CD14-positive monocyte (primary cell): ENCODE measurements around the gene CDH12. TPM values are rescaled to one million over a fixed set of nuclear protein-coding genes. Genes with fewer than 3 reads are reported as not detected.
"Not testable (repeated sequence)": the region's sequence is repeated elsewhere in the genome, so short reads cannot be mapped to it uniquely, and the experiment has no call there.

Experiments used
- DNase-seq, 3 donors: peaks; one replicate each; pipeline ENCODE4 v3.0.0-alpha.2; 2011 to 2022
- H2AFZ ChIP-seq: 2 replicates; pipeline ENCODE4 v1.6.0; 2012; ENCODE audit warnings: mild to moderate bottlenecking, low read depth, low read length, inconsistent platforms; ENCODE audit not compliant: insufficient read depth, poor library complexity, severe bottlenecking
- H3K27ac ChIP-seq, 2 donors: 1 replicate in 1 of 2; 2 replicates in 1 of 2; pipeline ENCODE4 v1.5.1; 2012 to 2013; ENCODE audit warnings: low read length in 2 of 2, control low read depth in 1 of 2, inconsistent platforms in 1 of 2, low read depth in 1 of 2, mild to moderate bottlenecking in 1 of 2
- H3K27me3 ChIP-seq, 2 donors: one replicate each; pipeline versions ENCODE4 v1.6.0 to v1.6.1; 2011 to 2013; ENCODE audit warnings: low read length in 2 of 2; ENCODE audit not compliant: control insufficient read depth in 2 of 2, insufficient read depth in 2 of 2
- H3K36me3 ChIP-seq, 2 donors: replicated peaks in 1 of 2; 1 replicate in 1 of 2; 2 replicates in 1 of 2; pipeline versions ENCODE4 v1.5.1 to v1.6.1; 2012 to 2013; ENCODE audit warnings: low read length in 2 of 2, control low read depth in 1 of 2, inconsistent platforms in 1 of 2, mild to moderate bottlenecking in 1 of 2; ENCODE audit not compliant: insufficient read depth in 2 of 2, control insufficient read depth in 1 of 2
- H3K4me1 ChIP-seq, 2 donors: 1 replicate in 1 of 2; 2 replicates in 1 of 2; pipeline versions ENCODE4 v1.5.1 to v1.6.1; 2012 to 2013; ENCODE audit warnings: low read length in 2 of 2, control low read depth in 1 of 2, inconsistent platforms in 1 of 2, mild to moderate bottlenecking in 1 of 2, moderate library complexity in 1 of 2; ENCODE audit not compliant: insufficient read depth in 2 of 2, control insufficient read depth in 1 of 2
- H3K4me2 ChIP-seq: replicated peaks from 2 replicates; pipeline ENCODE3; 2012; ENCODE audit warnings: low read length, moderate library complexity, mild to moderate bottlenecking; ENCODE audit not compliant: poor library complexity, severe bottlenecking; ENCODE audit errors: extremely low read depth
- H3K4me3 ChIP-seq, 3 experiments: fragments of 200-600 bp in 1 of 3; sonication (generic) in 1 of 3; replicated peaks in 1 of 3; 1 replicate in 2 of 3; 2 replicates in 1 of 3; pipeline ENCODE4 v1.5.1; 2011 to 2013; ENCODE audit warnings: low read length in 3 of 3, mild to moderate bottlenecking in 3 of 3, control low read depth in 2 of 3, low read depth in 2 of 3, inconsistent platforms in 1 of 3, moderate library complexity in 1 of 3
- H3K79me2 ChIP-seq: 2 replicates; pipeline ENCODE4 v1.6.0; 2012; ENCODE audit warnings: mild to moderate bottlenecking, control low read depth, inconsistent platforms, low read length, moderate library complexity; ENCODE audit not compliant: insufficient read depth
- H3K9ac ChIP-seq: 2 replicates; pipeline ENCODE4 v1.6.0; 2017; ENCODE audit warnings: low read length, mild to moderate bottlenecking; ENCODE audit not compliant: insufficient read depth, poor library complexity, severe bottlenecking
- H3K9me3 ChIP-seq, 2 donors: replicated peaks in 1 of 2; 1 replicate in 1 of 2; 2 replicates in 1 of 2; pipeline versions ENCODE4 v1.5.1 to v1.6.1; 2012 to 2013; ENCODE audit warnings: low read length in 2 of 2, control low read depth in 1 of 2; ENCODE audit not compliant: control insufficient read depth in 1 of 2, insufficient read depth in 1 of 2
- H4K20me1 ChIP-seq: 2 replicates; pipeline ENCODE4 v1.6.0; 2012; ENCODE audit warnings: mild to moderate bottlenecking, low read length, control low read depth, moderate library complexity; ENCODE audit not compliant: insufficient read depth
- H3K27ac Mint-ChIP-seq, 7 donors: one replicate each; pipeline ENCODE4 v1.8.0; 2020; ENCODE audit warnings: mild to moderate bottlenecking in 7 of 7, mixed read lengths in 7 of 7, moderate library complexity in 6 of 7, inconsistent platforms in 2 of 7
- H3K27me3 Mint-ChIP-seq, 3 donors: one replicate each; pipeline ENCODE4 v1.8.0; 2021 to 2022; ENCODE audit warnings: low read depth in 3 of 3, mild to moderate bottlenecking in 3 of 3, mixed read lengths in 3 of 3, moderate library complexity in 3 of 3, inconsistent platforms in 1 of 3
- H3K36me3 Mint-ChIP-seq, 2 donors: one replicate each; pipeline ENCODE4 v1.8.0; 2020; ENCODE audit warnings: mixed read lengths in 2 of 2, inconsistent platforms in 1 of 2, mild to moderate bottlenecking in 1 of 2
- H3K4me1 Mint-ChIP-seq: one replicate; pipeline ENCODE4 v1.8.0; 2020; ENCODE audit warnings: mild to moderate bottlenecking, mixed read lengths
- H3K4me3 Mint-ChIP-seq, 2 donors: one replicate each; pipeline ENCODE4 v1.8.0; 2020; ENCODE audit warnings: mild to moderate bottlenecking in 2 of 2, mixed read lengths in 2 of 2, moderate library complexity in 1 of 2
- H3K9me3 Mint-ChIP-seq, 7 donors: one replicate each; pipeline ENCODE4 v1.8.0; 2020 to 2022; ENCODE audit warnings: mixed read lengths in 7 of 7, mild to moderate bottlenecking in 6 of 7, moderate library complexity in 6 of 7, inconsistent platforms in 2 of 7
- WGBS: methylation state at CpG from one replicate; pipeline ENCODE4 v1.1.5; 2013; ENCODE audit warnings: missing lambda C conversion rate; ENCODE audit not compliant: insufficient coverage; 5-methylcytosine and 5-hydroxymethylcytosine counted together
- intact Hi-C, 2 donors: fragments of 100-400 bp; cut with micrococcal nuclease; formaldehyde crosslinking; loops; one replicate each; pipeline versions ENCODE4 v1.15.0 to v1.15.1; 2023
- polyA plus RNA-seq, 3 donors: library from polyadenylated mRNA; depleted of rRNA in 1 of 3; unstranded in 2 of 3; stranded (reverse) in 1 of 3; fragments of 300-500 nt in 2 of 3; fragments of >200 nt in 1 of 3; fragmentation: Illumina TruSeq in 2 of 3; gene quantifications; 1 replicate in 2 of 3; 2 replicates in 1 of 3; pipeline ENCODE4 v1.2.3, GENCODE V29; 2012 to 2021
- TF ChIP-seq, protein P1 (sequence below): fragments of 200-600 bp; IDR thresholded peaks from one replicate; pipeline ENCODE4 v1.8.0; 2022; ENCODE audit warnings: antibody characterized with exemption, mild to moderate bottlenecking

CDH12 gene
- polyA plus RNA-seq, 3 donors = not detected

DNA sequence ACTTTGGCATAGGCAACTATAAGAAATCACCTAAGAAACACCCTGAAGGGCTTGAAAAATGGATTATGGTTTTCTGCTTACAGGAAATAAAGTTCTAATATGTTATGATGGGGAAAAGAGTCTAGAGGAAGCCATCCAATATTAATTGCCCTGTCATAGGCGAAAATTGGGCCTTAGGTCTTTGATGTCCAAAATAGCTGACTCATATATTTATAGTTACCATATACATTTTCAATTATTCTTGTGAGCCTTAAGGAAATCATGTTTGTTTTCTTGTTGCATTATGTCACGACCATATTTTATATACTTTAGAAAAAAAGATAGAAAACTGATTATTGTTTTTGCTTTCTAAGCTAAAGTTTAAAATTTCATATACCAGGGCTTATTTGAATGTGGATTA, 509.1 kb downstream of the CDH12 start:
- no peaks in the 10 kb centered on the region for H3K27me3 ChIP-seq
- no peaks in the 10 kb centered on the region for H3K9me3 ChIP-seq
- no CpG with 5 or more reads among the region's 2 CpGs for WGBS
- intact Hi-C loops = no loop called here
- TF ChIP-seq, protein P1, sequence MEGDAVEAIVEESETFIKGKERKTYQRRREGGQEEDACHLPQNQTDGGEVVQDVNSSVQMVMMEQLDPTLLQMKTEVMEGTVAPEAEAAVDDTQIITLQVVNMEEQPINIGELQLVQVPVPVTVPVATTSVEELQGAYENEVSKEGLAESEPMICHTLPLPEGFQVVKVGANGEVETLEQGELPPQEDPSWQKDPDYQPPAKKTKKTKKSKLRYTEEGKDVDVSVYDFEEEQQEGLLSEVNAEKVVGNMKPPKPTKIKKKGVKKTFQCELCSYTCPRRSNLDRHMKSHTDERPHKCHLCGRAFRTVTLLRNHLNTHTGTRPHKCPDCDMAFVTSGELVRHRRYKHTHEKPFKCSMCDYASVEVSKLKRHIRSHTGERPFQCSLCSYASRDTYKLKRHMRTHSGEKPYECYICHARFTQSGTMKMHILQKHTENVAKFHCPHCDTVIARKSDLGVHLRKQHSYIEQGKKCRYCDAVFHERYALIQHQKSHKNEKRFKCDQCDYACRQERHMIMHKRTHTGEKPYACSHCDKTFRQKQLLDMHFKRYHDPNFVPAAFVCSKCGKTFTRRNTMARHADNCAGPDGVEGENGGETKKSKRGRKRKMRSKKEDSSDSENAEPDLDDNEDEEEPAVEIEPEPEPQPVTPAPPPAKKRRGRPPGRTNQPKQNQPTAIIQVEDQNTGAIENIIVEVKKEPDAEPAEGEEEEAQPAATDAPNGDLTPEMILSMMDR = no peak
- Mint-ChIP-seq H3K4me1 (no peaks in the 10 kb centered on the region), H3K27ac (no peak overlapping the region), H3K36me3 (no peaks in the 10 kb centered on the region), H3K9me3 (peaks cover 0 to 3% (median 0%) of the 10 kb centered on the region in 7 donors), H3K4me3 (no peak overlapping the region), H3K27me3 (no peaks in the 10 kb centered on the region)
- H3K79me2 ChIP-seq = no peaks in the 10 kb centered on the region
- H3K27ac ChIP-seq = no peak overlapping the region
- no peaks in the 10 kb centered on the region for H3K4me1 ChIP-seq
- H3K4me2 ChIP-seq = no peak overlapping the region
- no peak for DNase-seq
- H3K4me3 ChIP-seq = no peak overlapping the region
- H3K9ac ChIP-seq = no peak overlapping the region
- no peaks in the 10 kb centered on the region for H4K20me1 ChIP-seq
- no peak overlapping the region for H2AFZ ChIP-seq
- H3K36me3 ChIP-seq = no peaks in the 10 kb centered on the region

DNA sequence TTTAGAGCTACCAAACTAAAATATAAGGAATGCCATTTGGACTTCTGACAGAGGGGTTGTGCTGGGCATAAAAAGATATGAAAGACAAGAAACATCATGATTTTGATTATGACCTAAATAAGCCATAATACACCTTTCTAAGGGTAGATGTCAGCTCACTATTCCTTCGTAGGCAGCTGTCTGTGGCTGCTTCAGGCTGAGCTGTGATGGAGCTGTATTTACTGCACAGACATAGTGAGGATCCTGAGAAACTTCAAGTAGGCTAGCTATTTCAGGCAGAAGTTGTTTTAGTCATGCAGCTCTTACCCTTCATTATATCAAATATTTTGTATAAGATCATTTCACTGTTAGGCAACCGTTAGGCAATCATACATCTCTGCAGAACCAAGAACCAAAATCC, 511.7 kb downstream of the CDH12 start:
- no peak overlapping the region for H3K27ac ChIP-seq
- H3K4me2 ChIP-seq = no peak overlapping the region
- intact Hi-C loops = no loop called here
- no CpG with 5 or more reads among the region's 2 CpGs for WGBS
- no peak for DNase-seq
- H3K36me3 Mint-ChIP-seq = no peaks in the 10 kb centered on the region
- H3K27me3 ChIP-seq = no peaks in the 10 kb centered on the region
- peaks cover 6% of the 10 kb centered on the region in 2 donors for H3K9me3 ChIP-seq
- H3K36me3 ChIP-seq = no peaks in the 10 kb centered on the region
- peaks cover 0 to 2% (median 0%) of the 10 kb centered on the region in 3 donors for H3K27me3 Mint-ChIP-seq
- H3K4me1 ChIP-seq = no peaks in the 10 kb centered on the region
- no peaks in the 10 kb centered on the region for H3K4me1 Mint-ChIP-seq
- H4K20me1 ChIP-seq = no peaks in the 10 kb centered on the region
- no peak overlapping the region for H2AFZ ChIP-seq
- no peak overlapping the region for H3K9ac ChIP-seq
- no peak overlapping the region for H3K4me3 Mint-ChIP-seq
- TF ChIP-seq, protein P1 = no peak
- no peaks in the 10 kb centered on the region for H3K79me2 ChIP-seq
- no peak overlapping the region for H3K27ac Mint-ChIP-seq
- H3K9me3 Mint-ChIP-seq = peaks cover 0 to 3% (median 2%) of the 10 kb centered on the region in 7 donors
- no peak overlapping the region for H3K4me3 ChIP-seq

DNA sequence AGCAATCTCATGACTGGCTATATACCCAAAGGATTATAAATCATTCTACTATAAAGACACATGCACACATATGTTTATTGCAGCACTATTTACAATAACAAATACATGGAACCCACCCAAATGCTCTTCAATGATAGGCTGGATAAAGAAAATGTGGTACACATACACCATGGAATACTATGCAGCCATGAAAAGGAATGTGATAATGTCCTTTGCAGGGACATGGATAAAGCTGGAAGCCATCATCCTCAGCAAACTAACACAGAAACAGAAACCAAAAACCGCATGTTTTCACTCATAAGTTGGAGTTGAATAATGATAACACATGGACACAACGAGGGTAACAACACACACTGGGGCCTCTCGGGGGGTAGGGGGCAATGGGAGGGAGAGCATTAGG, 520.2 kb downstream of the CDH12 start:
- H3K4me2 ChIP-seq, H3K4me3 Mint-ChIP-seq, H3K27me3 ChIP-seq, H3K9ac ChIP-seq, intact Hi-C loops, H3K4me3 ChIP-seq, H3K4me1 ChIP-seq, H3K27ac ChIP-seq, H2AFZ ChIP-seq, H3K27me3 Mint-ChIP-seq, H3K36me3 Mint-ChIP-seq, H3K4me1 Mint-ChIP-seq, H3K27ac Mint-ChIP-seq, DNase-seq, H3K36me3 ChIP-seq, H4K20me1 ChIP-seq, H3K79me2 ChIP-seq: not testable (repeated sequence)
- peaks cover 0 to 27% (median 7%) of the 10 kb centered on the region in 7 donors for H3K9me3 Mint-ChIP-seq
- WGBS = 100% methylated on average over 1 of the region's 3 CpGs
- peaks cover 6 to 13% of the 10 kb centered on the region in 2 donors for H3K9me3 ChIP-seq
